Activated T-cell treated with anti-CD3 and anti-CD28 coated beads for 48 hours (primary cell): ENCODE data around the gene EPS15.

ENCODE experiments used
- DNase-seq: peaks from one replicate; pipeline ENCODE4 v3.0.0-alpha.2; 2020; ENCODE audit warnings: low read depth

The EPS15 gene

GRCh38 chr1:51314974-51315373, 204.1 kb downstream of the EPS15 start:
- no peak for DNase-seq

- DNase-seq: no peak
Measured at GRCh38 chr1:51313961-51314777, 204.9 kb downstream of the EPS15 start.

- no peak for DNase-seq
Measured at GRCh38 chr1:51313268-51313852, 205.7 kb downstream of the EPS15 start.

GRCh38 chr1:51312718-51313117, 206.3 kb downstream of the EPS15 start:
- DNase-seq: no peak

GRCh38 chr1:51311826-51312225, 207.2 kb downstream of the EPS15 start:
- DNase-seq: no peak

GRCh38 chr1:51310871-51311613, 208.0 kb downstream of the EPS15 start:
- no peak for DNase-seq

GRCh38 chr1:51309291-51309690, 209.8 kb downstream of the EPS15 start:
- no peak for DNase-seq

GRCh38 chr1:51308636-51309035, 210.4 kb downstream of the EPS15 start:
- no peak for DNase-seq

GRCh38 chr1:51306950-51307349, 212.1 kb downstream of the EPS15 start:
- DNase-seq: no peak

- DNase-seq: no peak
Measured at GRCh38 chr1:51305371-51305823, 213.7 kb downstream of the EPS15 start.

GRCh38 chr1:51304360-51304759, 214.7 kb downstream of the EPS15 start:
- no peak for DNase-seq
